Measurements from ENCODE around the gene NMNAT2. TPM values are rescaled to one million over a fixed set of nuclear protein-coding genes. Genes with fewer than 3 reads are reported as not detected.

NMNAT2 gene
- total RNA-seq, 5 donors from 2014 or later (not counting 1 experiment from before 2014, with no cell fraction given), result 0.16 TPM; not detected in 4

DNA sequence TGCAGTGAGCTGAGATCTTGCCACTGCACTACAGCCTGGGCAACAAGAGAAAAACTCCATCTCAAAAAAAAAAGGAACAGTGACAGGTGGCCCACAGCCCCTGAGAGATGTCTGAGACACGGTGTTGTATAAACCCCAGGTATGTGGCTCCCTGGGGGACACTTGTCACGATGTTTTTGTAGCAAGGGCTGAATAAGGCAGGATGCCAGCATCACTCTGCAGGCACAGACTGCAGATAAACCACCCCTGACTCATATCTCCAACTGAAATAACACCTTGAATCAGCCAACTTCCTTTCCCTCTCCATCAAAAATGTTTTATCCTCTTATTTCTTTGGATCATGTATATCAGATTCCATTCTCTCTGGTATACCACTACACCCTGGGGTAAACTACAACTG lies 52.5 kb downstream of the NMNAT2 start:
- ChIA-PET POLR2A (no interaction called here), CTCF (no interaction called here)
- no peaks in the 10 kb centered on the region for H3K9me3 ChIP-seq
- H3K27ac Mint-ChIP-seq, result no peak overlapping the region
- H3K9me3 Mint-ChIP-seq, result no peaks in the 10 kb centered on the region
- peaks cover 35 to 46% of the 10 kb centered on the region in 2 donors for H3K27me3 Mint-ChIP-seq
- H3K4me3 ChIP-seq (ENCODE audit: control insufficient read depth in 1 of 2, extremely low read depth in 1 of 2, low read length in 1 of 2), result no peak overlapping the region
- H3K27ac ChIP-seq (ENCODE audit: low read length), result no peak overlapping the region
- H3K4me1 ChIP-seq (ENCODE audit: control insufficient read depth in 1 of 2, extremely low read depth in 1 of 2, insufficient read depth in 2 of 2, low read length in 2 of 2), result no peaks in the 10 kb centered on the region
- no peaks in the 10 kb centered on the region for H3K36me3 Mint-ChIP-seq
- H3K4me1 Mint-ChIP-seq, result no peaks in the 10 kb centered on the region
- no peaks in the 10 kb centered on the region for H3K36me3 ChIP-seq (ENCODE audit: control insufficient read depth in 2 of 2, extremely low read depth in 1 of 2, insufficient read depth in 1 of 2, low read length in 1 of 2)
- no peak overlapping the region for H3K4me3 Mint-ChIP-seq
- no peak for ATAC-seq (replicated peaks in 1 of 4)
- WGBS (ENCODE audit: insufficient coverage), result 54% methylated on average over 2 of the region's 2 CpGs
- DNase-seq, result no peak
- peaks cover 0 to 9% of the 10 kb centered on the region in 2 experiments for H3K27me3 ChIP-seq (replicated peaks in 1 of 2; ENCODE audit: control insufficient read depth in 2 of 2, extremely low read depth in 1 of 2, insufficient read depth in 2 of 2, low read length in 1 of 2)

DNA sequence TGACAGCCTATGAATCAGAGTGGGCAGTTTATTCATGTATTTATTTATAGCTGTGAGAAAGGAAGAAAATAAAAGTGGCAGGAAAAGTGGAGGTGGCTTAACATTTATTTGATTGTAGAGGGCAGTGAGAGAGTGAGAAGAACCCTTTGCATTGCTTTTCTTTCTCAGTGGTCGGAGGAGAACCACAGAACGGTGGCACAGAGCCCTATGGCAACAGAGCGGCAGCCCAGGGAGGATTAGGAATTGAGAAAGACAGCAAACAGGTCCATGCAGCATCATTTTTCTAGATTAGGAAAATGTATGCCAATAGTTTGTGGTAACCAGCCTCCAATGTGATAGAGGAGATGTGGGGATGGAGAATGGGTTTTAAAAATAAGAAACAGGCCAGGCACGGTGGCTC lies 53.1 kb downstream of the NMNAT2 start:
- Mint-ChIP-seq H3K9me3 (no peaks in the 10 kb centered on the region), H3K36me3 (no peaks in the 10 kb centered on the region), H3K27ac (no peak overlapping the region), H3K27me3 (peaks cover 34 to 46% of the 10 kb centered on the region in 2 donors), H3K4me3 (no peak overlapping the region), H3K4me1 (no peaks in the 10 kb centered on the region)
- H3K27me3 ChIP-seq (replicated peaks in 1 of 2; ENCODE audit: control insufficient read depth in 2 of 2, extremely low read depth in 1 of 2, insufficient read depth in 2 of 2, low read length in 1 of 2), result peaks cover 2 to 9% of the 10 kb centered on the region in 2 experiments
- 90% methylated on average over 3 of the region's 4 CpGs for WGBS (ENCODE audit: insufficient coverage)
- H3K4me1 ChIP-seq (ENCODE audit: control insufficient read depth in 1 of 2, extremely low read depth in 1 of 2, insufficient read depth in 2 of 2, low read length in 2 of 2), result no peaks in the 10 kb centered on the region
- H3K36me3 ChIP-seq (ENCODE audit: control insufficient read depth in 2 of 2, extremely low read depth in 1 of 2, insufficient read depth in 1 of 2, low read length in 1 of 2), result no peaks in the 10 kb centered on the region
- H3K4me3 ChIP-seq (ENCODE audit: control insufficient read depth in 1 of 2, extremely low read depth in 1 of 2, low read length in 1 of 2), result no peak overlapping the region
- ChIA-PET POLR2A (no interaction called here), CTCF (no interaction called here)
- no peak overlapping the region for H3K27ac ChIP-seq (ENCODE audit: low read length)
- DNase-seq (no peak), ATAC-seq (replicated peaks in 1 of 4) (no peak)
- no peaks in the 10 kb centered on the region for H3K9me3 ChIP-seq

DNA sequence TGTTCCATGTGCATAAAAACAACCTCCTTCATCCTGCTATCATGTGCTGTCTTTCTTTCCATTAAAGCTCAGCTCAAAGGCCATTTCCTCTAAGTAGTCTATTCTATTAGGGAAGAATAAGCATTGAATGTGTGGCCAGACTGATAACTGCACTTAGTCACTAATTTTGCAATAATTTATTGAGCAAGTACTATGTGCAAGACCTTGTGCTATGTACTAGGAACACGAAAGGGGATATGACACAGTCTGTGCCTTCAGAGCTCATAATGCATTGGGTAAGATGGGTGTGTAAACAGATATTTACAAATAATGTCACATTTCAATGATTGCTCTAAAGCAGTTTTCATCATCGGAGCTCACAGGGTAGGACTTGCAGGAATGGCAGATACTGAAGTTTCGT lies 54.2 kb downstream of the NMNAT2 start:
- Mint-ChIP-seq H3K9me3 (no peaks in the 10 kb centered on the region), H3K4me1 (no peaks in the 10 kb centered on the region), H3K4me3 (no peak overlapping the region), H3K36me3 (no peaks in the 10 kb centered on the region), H3K27ac (no peak overlapping the region), H3K27me3 (peaks cover 30 to 44% of the 10 kb centered on the region in 2 donors)
- ChIA-PET CTCF (no interaction called here), POLR2A (no interaction called here)
- no peak for DNase-seq
- Histone ChIP-seq H3K27me3 (replicated peaks in 1 of 2; ENCODE audit: control insufficient read depth in 2 of 2, extremely low read depth in 1 of 2, insufficient read depth in 2 of 2, low read length in 1 of 2) (peaks cover 2 to 10% of the 10 kb centered on the region in 2 experiments), H3K9me3 (no peaks in the 10 kb centered on the region), H3K4me3 (ENCODE audit: control insufficient read depth in 1 of 2, extremely low read depth in 1 of 2, low read length in 1 of 2) (no peak overlapping the region), H3K27ac (ENCODE audit: low read length) (no peak overlapping the region), H3K36me3 (ENCODE audit: control insufficient read depth in 2 of 2, extremely low read depth in 1 of 2, insufficient read depth in 1 of 2, low read length in 1 of 2) (no peaks in the 10 kb centered on the region), H3K4me1 (ENCODE audit: control insufficient read depth in 1 of 2, extremely low read depth in 1 of 2, insufficient read depth in 2 of 2, low read length in 2 of 2) (no peaks in the 10 kb centered on the region)
- WGBS (ENCODE audit: insufficient coverage), result no CpG with 5 or more reads among the region's 3 CpGs
- no peak for ATAC-seq (replicated peaks in 1 of 4)

DNA sequence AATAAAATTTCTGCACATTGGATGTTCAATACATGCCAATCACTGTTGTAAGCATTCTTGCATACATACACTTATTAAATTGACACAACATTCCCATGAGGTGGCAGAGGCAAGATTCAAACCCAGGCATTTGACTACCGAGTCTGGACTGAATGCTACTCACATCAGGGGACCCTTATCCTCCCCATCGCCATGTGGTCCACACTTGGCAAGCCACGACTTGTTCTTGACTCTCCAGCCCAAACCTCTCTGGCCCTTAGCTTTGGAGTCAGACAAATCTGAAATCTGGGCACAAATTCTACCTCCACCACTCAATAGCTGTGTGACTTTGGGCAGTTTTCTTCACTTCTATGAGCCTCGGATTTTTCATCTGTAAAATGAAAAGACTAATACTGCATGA lies 57.1 kb downstream of the NMNAT2 start:
- POLR2A ChIA-PET, result no interaction called here
- ATAC-seq (replicated peaks in 1 of 4) (no peak), DNase-seq (no peak)
- Mint-ChIP-seq H3K27ac (no peak overlapping the region), H3K4me1 (no peaks in the 10 kb centered on the region), H3K9me3 (peaks cover 0 to 3% (median 0%) of the 10 kb centered on the region in 3 donors), H3K36me3 (no peaks in the 10 kb centered on the region), H3K27me3 (peaks cover 17 to 40% of the 10 kb centered on the region in 2 donors), H3K4me3 (no peak overlapping the region)
- Histone ChIP-seq H3K27me3 (replicated peaks in 1 of 2; ENCODE audit: control insufficient read depth in 2 of 2, extremely low read depth in 1 of 2, insufficient read depth in 2 of 2, low read length in 1 of 2) (peaks cover 2 to 10% of the 10 kb centered on the region in 2 experiments), H3K27ac (ENCODE audit: low read length) (no peak overlapping the region), H3K4me1 (ENCODE audit: control insufficient read depth in 1 of 2, extremely low read depth in 1 of 2, insufficient read depth in 2 of 2, low read length in 2 of 2) (no peaks in the 10 kb centered on the region), H3K9me3 (no peaks in the 10 kb centered on the region), H3K36me3 (ENCODE audit: control insufficient read depth in 2 of 2, extremely low read depth in 1 of 2, insufficient read depth in 1 of 2, low read length in 1 of 2) (no peaks in the 10 kb centered on the region), H3K4me3 (ENCODE audit: control insufficient read depth in 1 of 2, extremely low read depth in 1 of 2, low read length in 1 of 2) (no peak overlapping the region)
- WGBS (ENCODE audit: insufficient coverage), result 75% methylated on average over 3 of the region's 4 CpGs
- CTCF ChIA-PET, result no interaction called here

DNA sequence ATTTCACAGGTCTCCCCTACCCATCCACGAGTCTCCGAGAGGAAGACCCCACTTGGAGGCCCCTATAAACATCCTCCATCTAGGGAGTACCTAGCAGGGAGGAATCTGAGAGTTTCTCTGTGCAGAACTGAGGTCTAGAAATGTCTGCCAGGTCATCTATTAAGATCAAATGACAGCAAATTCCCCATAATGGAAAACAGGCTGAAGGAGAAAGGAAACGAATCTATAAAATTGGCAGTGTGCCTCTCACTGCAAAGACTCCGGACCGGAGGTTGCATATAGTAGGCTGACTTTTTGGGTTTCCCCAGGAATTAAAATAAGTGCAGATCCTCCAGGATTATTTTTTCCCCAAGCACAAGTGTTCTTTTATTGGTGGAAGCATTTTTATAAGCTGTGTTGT lies 57.7 kb downstream of the NMNAT2 start:
- no peaks in the 10 kb centered on the region for H3K9me3 ChIP-seq
- Mint-ChIP-seq H3K27ac (no peak overlapping the region), H3K36me3 (no peaks in the 10 kb centered on the region), H3K4me3 (no peak overlapping the region), H3K27me3 (peaks cover 16 to 40% of the 10 kb centered on the region in 2 donors), H3K9me3 (peaks cover 0 to 3% (median 0%) of the 10 kb centered on the region in 3 donors), H3K4me1 (no peaks in the 10 kb centered on the region)
- H3K27ac ChIP-seq (ENCODE audit: low read length), result no peak overlapping the region
- WGBS (ENCODE audit: insufficient coverage), result no CpG with 5 or more reads among the region's 5 CpGs
- H3K27me3 ChIP-seq (replicated peaks in 1 of 2; ENCODE audit: control insufficient read depth in 2 of 2, extremely low read depth in 1 of 2, insufficient read depth in 2 of 2, low read length in 1 of 2), result peaks cover 2 to 10% of the 10 kb centered on the region in 2 experiments
- ATAC-seq (replicated peaks in 1 of 4) (no peak), DNase-seq (no peak)
- no peaks in the 10 kb centered on the region for H3K36me3 ChIP-seq (ENCODE audit: control insufficient read depth in 2 of 2, extremely low read depth in 1 of 2, insufficient read depth in 1 of 2, low read length in 1 of 2)
- POLR2A ChIA-PET, result no interaction called here
- H3K4me1 ChIP-seq (ENCODE audit: control insufficient read depth in 1 of 2, extremely low read depth in 1 of 2, insufficient read depth in 2 of 2, low read length in 2 of 2), result no peaks in the 10 kb centered on the region
- no peak overlapping the region for H3K4me3 ChIP-seq (ENCODE audit: control insufficient read depth in 1 of 2, extremely low read depth in 1 of 2, low read length in 1 of 2)
- CTCF ChIA-PET, result no interaction called here

DNA sequence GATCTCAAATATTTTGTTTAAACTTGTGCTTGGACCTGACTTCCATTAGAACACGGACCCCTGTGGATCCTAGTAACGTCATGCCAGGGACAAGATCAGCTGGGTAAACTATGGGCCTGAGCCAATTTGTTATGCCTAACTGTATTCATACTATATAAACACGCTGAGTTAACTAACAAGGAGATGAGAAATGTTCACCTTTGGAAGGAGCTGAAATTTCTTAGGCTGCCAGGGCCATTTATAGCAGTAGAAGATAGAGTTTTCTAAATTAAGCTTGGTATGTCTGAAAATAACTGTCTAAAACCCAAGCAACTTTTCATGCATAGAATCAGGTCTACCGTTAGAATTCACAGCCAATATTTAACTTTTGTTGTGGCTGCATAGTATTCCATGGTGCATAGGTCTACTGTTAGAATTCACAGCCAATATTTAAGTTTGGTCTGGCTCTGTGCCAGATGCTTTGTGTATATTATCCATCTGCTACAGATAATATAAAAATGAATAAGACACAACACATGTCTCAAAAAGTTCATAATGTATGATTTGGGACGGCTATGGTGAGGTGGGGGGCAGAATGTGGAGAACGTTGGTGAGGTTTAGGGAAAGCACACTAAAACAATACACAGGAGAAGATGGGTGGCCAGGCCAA lies 61.5 kb downstream of the NMNAT2 start:
- H3K36me3 Mint-ChIP-seq, result no peaks in the 10 kb centered on the region
- Histone ChIP-seq H3K27ac (ENCODE audit: low read length) (no peak overlapping the region), H3K27me3 (replicated peaks in 1 of 2; ENCODE audit: control insufficient read depth in 2 of 2, extremely low read depth in 1 of 2, insufficient read depth in 2 of 2, low read length in 1 of 2) (peaks cover 2 to 3% of the 10 kb centered on the region in 2 experiments), H3K4me3 (ENCODE audit: control insufficient read depth in 1 of 2, extremely low read depth in 1 of 2, low read length in 1 of 2) (no peak overlapping the region), H3K36me3 (ENCODE audit: control insufficient read depth in 2 of 2, extremely low read depth in 1 of 2, insufficient read depth in 1 of 2, low read length in 1 of 2) (no peaks in the 10 kb centered on the region), H3K9me3 (no peaks in the 10 kb centered on the region), H3K4me1 (ENCODE audit: control insufficient read depth in 1 of 2, extremely low read depth in 1 of 2, insufficient read depth in 2 of 2, low read length in 2 of 2) (no peaks in the 10 kb centered on the region)
- no peak overlapping the region for H3K27ac Mint-ChIP-seq
- H3K9me3 Mint-ChIP-seq, result peaks cover 0 to 3% (median 0%) of the 10 kb centered on the region in 3 donors
- H3K27me3 Mint-ChIP-seq, result peaks cover 11 to 20% of the 10 kb centered on the region in 2 donors
- POLR2A ChIA-PET, result no interaction called here
- H3K4me1 Mint-ChIP-seq, result no peaks in the 10 kb centered on the region
- DNase-seq (no peak), ATAC-seq (replicated peaks in 1 of 4) (no peak)
- CTCF ChIA-PET, result no interaction called here
- no peak overlapping the region for H3K4me3 Mint-ChIP-seq
- WGBS (ENCODE audit: insufficient coverage), result no CpG with 5 or more reads among the region's 6 CpGs

DNA sequence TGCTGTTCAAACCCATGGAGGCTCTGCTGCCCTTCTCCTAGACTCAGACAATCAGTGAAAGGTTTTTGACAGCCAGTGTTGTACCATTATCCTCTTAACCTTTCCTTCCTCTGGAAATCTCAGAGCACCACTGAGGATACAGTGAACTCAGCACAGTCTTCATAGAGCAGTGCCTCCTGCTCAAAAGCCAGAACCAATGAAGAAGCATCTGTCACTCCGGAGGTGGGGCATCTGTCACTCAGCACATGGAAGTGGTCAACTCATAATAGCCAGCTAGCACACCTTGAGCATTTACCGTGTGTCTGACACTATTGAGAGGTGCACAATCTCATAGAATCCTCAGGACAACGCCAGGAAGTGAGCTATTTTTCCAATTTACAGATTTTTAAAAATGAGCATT lies 62.4 kb downstream of the NMNAT2 start:
- POLR2A ChIA-PET, result no interaction called here
- H3K27me3 Mint-ChIP-seq, result peaks cover 10 to 16% of the 10 kb centered on the region in 2 donors
- Histone ChIP-seq H3K9me3 (no peaks in the 10 kb centered on the region), H3K27me3 (replicated peaks in 1 of 2; ENCODE audit: control insufficient read depth in 2 of 2, extremely low read depth in 1 of 2, insufficient read depth in 2 of 2, low read length in 1 of 2) (peaks cover 2 to 3% of the 10 kb centered on the region in 2 experiments), H3K4me3 (ENCODE audit: control insufficient read depth in 1 of 2, extremely low read depth in 1 of 2, low read length in 1 of 2) (no peak overlapping the region), H3K36me3 (ENCODE audit: control insufficient read depth in 2 of 2, extremely low read depth in 1 of 2, insufficient read depth in 1 of 2, low read length in 1 of 2) (no peaks in the 10 kb centered on the region), H3K4me1 (ENCODE audit: control insufficient read depth in 1 of 2, extremely low read depth in 1 of 2, insufficient read depth in 2 of 2, low read length in 2 of 2) (no peaks in the 10 kb centered on the region), H3K27ac (ENCODE audit: low read length) (no peak overlapping the region)
- no peaks in the 10 kb centered on the region for H3K36me3 Mint-ChIP-seq
- 89% methylated on average over 1 of the region's 3 CpGs for WGBS (ENCODE audit: insufficient coverage)
- no peak overlapping the region for H3K4me3 Mint-ChIP-seq
- DNase-seq (no peak), ATAC-seq (replicated peaks in 1 of 4) (no peak)
- H3K27ac Mint-ChIP-seq, result no peak overlapping the region
- no peaks in the 10 kb centered on the region for H3K4me1 Mint-ChIP-seq
- CTCF ChIA-PET, result no interaction called here
- H3K9me3 Mint-ChIP-seq, result peaks cover 0 to 3% (median 0%) of the 10 kb centered on the region in 3 donors

All from T-cell (primary cell).